HG03095 (cell line): Measurements from ENCODE around the gene UBR1.
"Not testable (repeated sequence)": the region's sequence is repeated elsewhere in the genome, so short reads cannot be mapped to it uniquely, and the experiment has no call there.

Experiments used
- ATAC-seq: cut with Tn5 transposase; IDR thresholded peaks from one replicate; pipeline ENCODE4 v1.9.1; 2021; ENCODE audit warnings: moderate library complexity; ENCODE audit not compliant: unreplicated experiment

Gene UBR1

GRCh38 chr15:42919308-42919707, 186.5 kb downstream of the UBR1 start:
- ATAC-seq = no peak

GRCh38 chr15:42918047-42918446, 187.8 kb downstream of the UBR1 start:
- no peak for ATAC-seq

GRCh38 chr15:42915654-42916315, 190.1 kb downstream of the UBR1 start:
- no peak for ATAC-seq

GRCh38 chr15:42914728-42915497, 190.9 kb downstream of the UBR1 start:
- no peak for ATAC-seq

- ATAC-seq = no peak
Measured at GRCh38 chr15:42911058-42911592, 194.7 kb downstream of the UBR1 start.

GRCh38 chr15:42908538-42908937, 197.3 kb downstream of the UBR1 start:
- ATAC-seq = no peak

- ATAC-seq = no peak
Measured at GRCh38 chr15:42903388-42904324, 202.2 kb downstream of the UBR1 start.

GRCh38 chr15:42893911-42894310, 211.9 kb downstream of the UBR1 start:
- ATAC-seq = not testable (repeated sequence)
